ENCODE measurements around the gene TCOF1.

The TCOF1 gene

DNA sequence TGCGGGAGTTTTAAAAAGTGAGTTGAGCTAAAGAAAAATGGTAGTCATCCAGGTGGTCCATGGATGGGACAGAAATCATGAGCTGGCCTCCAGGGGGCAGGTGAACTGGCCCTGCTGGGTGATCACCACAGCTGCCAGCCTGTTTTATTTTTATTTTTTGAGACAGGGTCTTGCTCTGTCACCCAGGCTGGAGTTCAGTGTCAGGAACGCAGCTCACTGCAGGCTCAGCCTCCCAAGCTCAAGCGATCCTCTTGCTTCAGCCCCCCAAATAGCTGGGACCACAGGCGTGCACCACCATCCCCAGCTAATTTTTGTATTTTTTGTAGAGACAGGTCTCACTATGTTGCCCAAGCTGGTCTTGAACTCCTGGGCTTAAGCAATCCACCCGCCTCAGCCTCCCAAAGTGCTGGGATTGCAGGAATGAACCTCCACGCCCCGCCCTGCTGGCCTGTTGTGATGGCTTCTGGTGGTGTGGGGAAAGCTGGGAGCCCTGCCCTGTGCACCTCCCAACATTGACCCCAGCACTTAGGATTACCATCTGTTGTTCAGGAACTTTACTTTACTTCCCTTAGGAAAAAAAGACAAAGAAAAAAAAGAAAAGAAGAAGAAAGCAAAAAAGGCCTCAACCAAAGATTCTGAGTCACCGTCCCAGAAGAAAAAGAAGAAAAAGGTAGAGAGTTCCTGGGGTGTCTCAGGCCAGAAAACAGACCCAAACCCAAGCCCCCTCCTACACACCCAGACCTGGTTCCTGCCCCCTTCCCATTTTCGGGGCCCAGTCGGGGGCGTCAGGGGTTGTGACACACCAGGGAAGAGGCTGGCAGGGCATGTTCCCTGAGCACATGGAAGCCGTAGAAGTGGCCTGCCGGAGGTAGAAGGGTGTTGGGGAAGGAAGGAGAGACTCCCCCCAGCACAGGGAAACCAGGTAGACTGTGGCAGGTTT lies 40.6 kb downstream of the TCOF1 start:
- Histone ChIP-seq H3K27me3 (ENCODE audit: control insufficient read depth, insufficient read depth, low read length) (no peaks in the 10 kb centered on the region), H3K27ac (ENCODE audit: low read length) (no peak overlapping the region), H3K36me3 (ENCODE audit: control insufficient read depth, insufficient read depth, low read length) (peaks cover 50% of the 10 kb centered on the region), H3K9me3 (ENCODE audit: control insufficient read depth, insufficient read depth, low read length) (no peaks in the 10 kb centered on the region), H3K4me3 (ENCODE audit: low read length) (no peak overlapping the region), H3K4me1 (ENCODE audit: control insufficient read depth, insufficient read depth, low read length) (no peaks in the 10 kb centered on the region)
- WGBS (ENCODE audit: insufficient coverage, insufficient read length) = no CpG with 5 or more reads among the region's 13 CpGs
- no peak for DNase-seq (ENCODE audit: low read depth, low spot score)

DNA sequence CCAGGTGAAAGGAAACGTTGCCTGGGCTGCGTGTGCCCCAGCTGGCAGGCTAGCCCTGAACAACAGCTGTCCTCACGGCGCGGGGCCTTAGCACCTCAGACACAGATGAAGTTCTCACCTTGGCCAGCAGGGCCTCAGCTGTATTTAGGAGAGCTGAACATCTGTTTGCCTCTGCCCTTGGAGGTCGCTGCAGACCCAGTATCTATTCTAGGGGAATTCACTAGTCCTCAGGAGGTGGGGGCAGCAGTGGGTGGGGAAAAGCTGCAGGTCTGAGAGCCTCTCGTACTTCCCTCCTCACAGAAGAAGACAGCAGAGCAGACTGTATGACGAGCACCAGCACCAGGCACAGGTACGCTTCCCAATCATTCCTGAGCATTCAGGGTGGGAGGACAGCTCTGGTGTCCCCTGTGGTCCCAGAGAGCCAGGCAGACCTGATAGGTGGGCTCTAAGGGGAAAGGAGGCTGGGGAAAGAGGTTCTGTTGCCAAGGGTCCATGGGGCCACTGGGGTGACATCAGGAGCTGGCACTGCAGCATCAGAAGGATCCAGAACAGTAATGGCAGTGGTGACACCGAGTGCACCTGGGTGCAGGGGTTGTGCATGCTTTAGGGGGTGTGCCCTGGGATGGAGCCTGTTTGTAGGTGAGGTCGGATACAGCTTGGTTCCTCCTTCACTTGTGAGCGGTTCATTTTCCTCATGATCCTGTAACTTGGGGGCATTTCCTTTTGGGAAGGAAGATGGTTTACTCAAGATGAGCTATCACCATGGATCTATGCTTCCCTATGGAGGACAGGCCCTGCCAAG lies 41.4 kb downstream of the TCOF1 start:
- no peaks in the 10 kb centered on the region for H3K9me3 ChIP-seq (ENCODE audit: control insufficient read depth, insufficient read depth, low read length)
- no peaks in the 10 kb centered on the region for H3K4me1 ChIP-seq (ENCODE audit: control insufficient read depth, insufficient read depth, low read length)
- H3K4me3 ChIP-seq (ENCODE audit: low read length) = no peak overlapping the region
- peaks cover 44% of the 10 kb centered on the region for H3K36me3 ChIP-seq (ENCODE audit: control insufficient read depth, insufficient read depth, low read length)
- no CpG with 5 or more reads among the region's 12 CpGs for WGBS (ENCODE audit: insufficient coverage, insufficient read length)
- H3K27ac ChIP-seq (ENCODE audit: low read length) = no peak overlapping the region
- H3K27me3 ChIP-seq (ENCODE audit: control insufficient read depth, insufficient read depth, low read length) = no peaks in the 10 kb centered on the region
- DNase-seq (ENCODE audit: low read depth, low spot score) = no peak

DNA sequence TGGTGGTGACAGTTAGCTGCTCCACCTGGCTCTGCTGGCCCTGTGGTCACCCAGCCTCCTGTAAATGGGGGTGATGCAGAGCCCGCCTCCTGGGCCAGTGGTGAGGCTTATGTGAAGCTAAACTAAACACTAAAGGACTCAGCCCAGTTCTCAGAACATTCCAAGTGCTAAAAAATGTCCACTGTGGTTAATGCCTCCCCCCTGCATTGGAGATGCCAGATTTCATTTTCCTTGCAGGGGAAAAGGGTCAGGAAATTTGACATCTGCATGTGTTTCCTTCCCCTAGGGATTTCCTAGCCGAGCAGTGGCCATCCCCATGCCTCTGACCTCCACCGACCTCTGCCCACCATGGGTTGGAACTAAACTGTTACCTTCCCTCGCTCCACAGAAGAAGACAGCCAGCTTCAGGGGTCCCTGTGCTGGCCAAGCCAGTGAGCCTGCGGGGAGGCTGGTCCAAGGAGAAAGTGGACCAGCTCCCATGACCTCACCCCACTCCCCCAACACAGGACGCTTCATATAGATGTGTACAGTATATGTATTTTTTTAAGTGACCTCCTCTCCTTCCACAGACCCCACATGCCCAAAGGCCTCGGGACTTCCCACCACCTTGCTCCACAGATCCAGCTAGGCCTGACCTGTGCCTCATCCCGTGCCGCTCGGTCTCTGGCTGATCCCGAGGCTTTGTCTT lies 42.2 kb downstream of the TCOF1 start:
- no peak for DNase-seq (ENCODE audit: low read depth, low spot score)
- H3K4me1 ChIP-seq (ENCODE audit: control insufficient read depth, insufficient read depth, low read length) = no peaks in the 10 kb centered on the region
- no peaks in the 10 kb centered on the region for H3K9me3 ChIP-seq (ENCODE audit: control insufficient read depth, insufficient read depth, low read length)
- no CpG with 5 or more reads among the region's 11 CpGs for WGBS (ENCODE audit: insufficient coverage, insufficient read length)
- H3K27me3 ChIP-seq (ENCODE audit: control insufficient read depth, insufficient read depth, low read length) = no peaks in the 10 kb centered on the region
- H3K4me3 ChIP-seq (ENCODE audit: low read length) = no peak overlapping the region
- peaks cover 39% of the 10 kb centered on the region for H3K36me3 ChIP-seq (ENCODE audit: control insufficient read depth, insufficient read depth, low read length)
- H3K27ac ChIP-seq (ENCODE audit: low read length) = no peak overlapping the region

DNA sequence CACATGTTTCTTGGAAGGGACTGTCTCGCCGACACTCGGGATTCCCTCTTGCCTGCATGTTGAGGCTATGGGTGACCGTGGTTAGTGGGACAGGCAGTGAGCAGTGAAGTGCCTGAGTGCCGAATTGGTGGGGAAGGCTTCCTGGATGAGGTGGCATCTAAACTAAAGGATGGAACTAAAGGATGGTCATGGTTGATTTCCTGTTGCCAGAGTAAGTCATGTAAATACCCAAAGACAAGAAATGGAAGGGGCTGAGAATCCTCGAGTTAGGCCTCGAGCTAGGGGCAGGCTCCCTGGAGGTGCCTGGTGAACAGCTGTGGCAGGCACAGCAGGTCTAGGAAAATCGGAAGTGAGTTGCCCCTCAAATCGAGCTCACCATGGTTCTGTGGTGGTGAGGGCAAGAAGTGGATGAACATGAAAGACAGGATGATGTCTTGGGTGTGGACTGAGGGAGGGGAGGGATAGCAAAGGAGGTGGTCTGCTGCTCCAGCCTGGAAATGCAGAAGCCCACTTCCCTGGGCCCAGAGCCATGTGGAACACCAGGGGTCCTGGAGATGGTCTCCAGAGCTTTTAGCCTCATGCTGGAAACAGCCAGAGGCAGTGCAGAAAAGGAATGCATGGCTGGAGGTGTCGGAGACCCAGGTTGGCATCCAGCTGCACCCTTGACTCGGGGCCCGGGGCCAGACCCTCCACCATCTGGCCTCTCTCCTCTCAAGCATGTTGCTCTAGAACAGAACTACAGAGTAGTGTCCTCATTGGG lies 43.0 kb downstream of the TCOF1 start:
- no peak overlapping the region for H3K27ac ChIP-seq (ENCODE audit: low read length)
- peaks cover 35% of the 10 kb centered on the region for H3K36me3 ChIP-seq (ENCODE audit: control insufficient read depth, insufficient read depth, low read length)
- no peaks in the 10 kb centered on the region for H3K9me3 ChIP-seq (ENCODE audit: control insufficient read depth, insufficient read depth, low read length)
- no peaks in the 10 kb centered on the region for H3K27me3 ChIP-seq (ENCODE audit: control insufficient read depth, insufficient read depth, low read length)
- H3K4me1 ChIP-seq (ENCODE audit: control insufficient read depth, insufficient read depth, low read length) = no peaks in the 10 kb centered on the region
- DNase-seq (ENCODE audit: low read depth, low spot score) = no peak
- H3K4me3 ChIP-seq (ENCODE audit: low read length) = no peak overlapping the region
- no CpG with 5 or more reads among the region's 12 CpGs for WGBS (ENCODE audit: insufficient coverage, insufficient read length)

DNA sequence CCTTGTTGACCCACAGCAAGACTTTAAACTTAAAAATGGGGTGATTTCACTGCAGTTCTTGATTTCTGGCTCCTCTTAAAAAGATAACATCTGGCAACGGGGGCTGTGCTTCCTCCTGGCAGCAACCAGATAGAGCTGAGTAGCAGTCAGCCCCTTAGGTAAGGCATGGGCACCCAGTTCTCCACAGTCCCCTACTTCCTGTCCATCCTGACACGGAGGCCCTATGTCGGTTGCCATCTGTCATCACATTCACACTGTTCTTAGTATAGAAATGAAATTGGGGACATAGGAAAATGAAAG lies 43.5 kb downstream of the TCOF1 start:
- H3K4me3 ChIP-seq (ENCODE audit: low read length) = no peak overlapping the region
- H3K4me1 ChIP-seq (ENCODE audit: control insufficient read depth, insufficient read depth, low read length) = no peaks in the 10 kb centered on the region
- H3K27me3 ChIP-seq (ENCODE audit: control insufficient read depth, insufficient read depth, low read length) = no peaks in the 10 kb centered on the region
- no peaks in the 10 kb centered on the region for H3K9me3 ChIP-seq (ENCODE audit: control insufficient read depth, insufficient read depth, low read length)
- no CpG with 5 or more reads among the region's 3 CpGs for WGBS (ENCODE audit: insufficient coverage, insufficient read length)
- H3K27ac ChIP-seq (ENCODE audit: low read length) = no peak overlapping the region
- peaks cover 33% of the 10 kb centered on the region for H3K36me3 ChIP-seq (ENCODE audit: control insufficient read depth, insufficient read depth, low read length)
- no peak for DNase-seq (ENCODE audit: low read depth, low spot score)

DNA sequence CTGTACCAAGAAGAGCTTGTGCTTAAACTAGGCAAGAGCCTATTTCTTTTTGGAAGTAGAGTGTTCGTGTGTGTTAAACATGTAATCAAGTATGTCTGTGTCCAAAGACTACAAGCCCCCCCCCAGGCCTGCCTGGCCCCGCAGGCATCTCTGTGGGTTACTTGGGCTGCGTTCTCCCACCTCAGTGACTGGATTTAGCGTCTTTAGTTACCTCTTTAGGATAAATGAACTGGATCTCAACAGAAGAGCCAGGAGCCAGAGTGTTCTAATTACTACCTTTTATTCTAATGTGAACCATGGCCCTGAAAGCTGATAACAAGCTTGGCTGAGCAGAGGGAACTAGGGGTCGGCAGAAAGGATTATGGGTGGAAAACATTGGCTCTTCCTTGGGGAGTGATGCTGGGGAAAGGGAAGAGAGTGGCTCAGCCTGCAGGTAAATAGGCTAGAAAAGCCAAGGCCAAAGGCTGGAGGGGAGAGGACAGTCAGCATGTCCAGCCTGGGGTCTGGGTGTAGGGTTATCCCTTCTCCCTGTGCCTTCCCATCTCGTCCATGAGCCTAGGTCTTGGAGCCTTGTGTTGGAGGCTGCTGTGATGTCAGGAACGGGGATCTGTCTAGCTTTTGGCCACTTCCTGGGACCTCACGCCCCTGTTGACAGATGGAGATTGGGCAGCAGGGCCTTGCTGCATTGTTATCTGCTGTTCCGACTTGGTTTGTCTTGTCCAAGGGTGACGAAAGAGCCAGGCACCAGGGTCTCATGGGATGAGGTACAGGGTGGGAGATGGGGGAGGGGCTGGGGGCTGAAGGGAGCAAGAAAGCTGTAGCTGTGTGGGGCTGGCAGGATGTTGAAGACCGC lies 44.1 kb downstream of the TCOF1 start:
- WGBS (ENCODE audit: insufficient coverage, insufficient read length) = no CpG with 5 or more reads among the region's 11 CpGs

DNA sequence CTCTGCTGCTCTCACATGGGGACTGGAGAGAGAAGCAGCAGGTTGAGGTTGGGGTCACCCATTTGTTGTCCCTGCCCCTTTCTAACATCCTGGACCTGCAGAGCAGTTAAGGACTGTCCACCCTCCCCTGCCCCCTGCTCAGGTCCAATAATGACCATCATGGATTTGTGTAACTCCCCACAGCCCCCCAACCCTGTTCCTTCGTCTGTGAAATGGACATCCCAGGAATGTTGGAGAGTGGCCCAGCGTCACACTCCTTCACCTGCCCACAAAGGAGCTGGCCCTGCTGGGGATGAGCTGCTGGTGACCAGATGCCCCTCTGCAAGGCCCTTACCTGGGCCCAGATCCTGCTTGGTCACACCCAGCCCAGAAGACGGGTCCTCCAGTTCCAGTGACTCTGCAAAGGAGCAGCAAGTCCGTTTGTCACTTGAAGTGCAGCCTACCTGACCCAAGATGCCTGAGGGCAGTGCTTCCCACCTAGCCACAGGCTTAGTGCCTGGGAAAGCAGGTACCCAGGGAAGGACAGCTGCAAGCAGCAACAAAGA lies 44.8 kb downstream of the TCOF1 start:
- Histone ChIP-seq H3K9me3 (ENCODE audit: control insufficient read depth, insufficient read depth, low read length) (no peaks in the 10 kb centered on the region), H3K4me3 (ENCODE audit: low read length) (no peak overlapping the region), H3K27me3 (ENCODE audit: control insufficient read depth, insufficient read depth, low read length) (no peaks in the 10 kb centered on the region), H3K36me3 (ENCODE audit: control insufficient read depth, insufficient read depth, low read length) (peaks cover 27% of the 10 kb centered on the region), H3K27ac (ENCODE audit: low read length) (no peak overlapping the region), H3K4me1 (ENCODE audit: control insufficient read depth, insufficient read depth, low read length) (0 out of 2 replicates have a peak, but pooled peaks cover 2% of the 10 kb centered on the region)
- WGBS (ENCODE audit: insufficient coverage, insufficient read length) = no CpG with 5 or more reads among the region's 4 CpGs
- DNase-seq (ENCODE audit: low read depth, low spot score) = no peak

More for the DNA sequence above, 44.1 kb downstream of the TCOF1 start:
- Histone ChIP-seq H3K27ac (ENCODE audit: low read length) (no peak overlapping the region), H3K36me3 (ENCODE audit: control insufficient read depth, insufficient read depth, low read length) (peaks cover 30% of the 10 kb centered on the region), H3K27me3 (ENCODE audit: control insufficient read depth, insufficient read depth, low read length) (no peaks in the 10 kb centered on the region), H3K9me3 (ENCODE audit: control insufficient read depth, insufficient read depth, low read length) (no peaks in the 10 kb centered on the region), H3K4me1 (ENCODE audit: control insufficient read depth, insufficient read depth, low read length) (no peaks in the 10 kb centered on the region), H3K4me3 (ENCODE audit: low read length) (no peak overlapping the region)
- no peak for DNase-seq (ENCODE audit: low read depth, low spot score)

DNA sequence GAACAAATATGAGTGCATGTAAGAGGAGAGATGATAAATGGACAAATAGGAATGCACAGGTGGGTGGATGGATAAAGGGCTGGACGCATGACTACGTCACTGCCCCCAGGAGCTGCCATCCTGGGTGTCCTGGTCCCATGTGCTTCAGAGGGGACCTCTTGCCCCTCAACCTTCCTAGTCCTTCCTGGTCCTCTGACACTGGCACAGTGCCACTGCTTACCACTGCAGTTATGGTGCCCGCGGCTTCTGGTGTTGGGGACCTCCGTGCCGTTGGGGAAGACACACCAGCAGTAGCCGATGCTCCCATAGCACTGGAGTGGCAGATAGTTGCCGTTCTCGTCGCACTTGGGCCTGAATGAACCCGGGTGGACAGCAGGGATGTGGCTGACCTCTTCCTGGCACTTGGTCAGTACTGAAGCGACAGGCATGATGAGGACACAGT lies 45.4 kb downstream of the TCOF1 start:
- H3K36me3 ChIP-seq (ENCODE audit: control insufficient read depth, insufficient read depth, low read length) = peaks cover 26% of the 10 kb centered on the region
- no CpG with 5 or more reads among the region's 12 CpGs for WGBS (ENCODE audit: insufficient coverage, insufficient read length)
- 0 out of 2 replicates have a peak, but pooled peaks cover 2% of the 10 kb centered on the region for H3K4me1 ChIP-seq (ENCODE audit: control insufficient read depth, insufficient read depth, low read length)

DNA sequence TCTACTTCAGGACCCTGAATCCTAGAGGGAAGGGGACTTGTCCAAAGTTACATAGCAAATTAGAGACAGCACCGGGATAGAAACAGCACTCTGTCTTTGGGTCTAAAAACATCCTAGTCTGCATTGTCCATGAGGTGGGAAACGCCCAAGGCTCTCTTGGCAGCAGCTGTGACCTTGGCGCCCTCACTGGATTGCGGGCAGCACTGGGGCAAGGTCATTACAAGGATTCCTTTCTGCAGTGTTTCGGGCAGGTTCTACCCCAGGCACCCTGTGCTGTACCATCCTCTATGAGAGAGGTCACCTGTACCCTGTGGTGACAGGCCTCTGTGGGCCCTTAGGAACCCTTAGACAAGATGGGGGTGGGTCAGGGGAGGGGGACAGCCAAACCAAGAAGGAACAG lies 46.6 kb downstream of the TCOF1 start:
- WGBS (ENCODE audit: insufficient coverage, insufficient read length) = no CpG with 5 or more reads among the region's 5 CpGs
- Histone ChIP-seq H3K27ac (ENCODE audit: low read length) (no peak overlapping the region), H3K9me3 (ENCODE audit: control insufficient read depth, insufficient read depth, low read length) (no peaks in the 10 kb centered on the region), H3K4me3 (ENCODE audit: low read length) (no peak overlapping the region), H3K4me1 (ENCODE audit: control insufficient read depth, insufficient read depth, low read length) (0 out of 2 replicates have a peak, but pooled peaks cover 3% of the 10 kb centered on the region), H3K36me3 (ENCODE audit: control insufficient read depth, insufficient read depth, low read length) (peaks cover 20% of the 10 kb centered on the region), H3K27me3 (ENCODE audit: control insufficient read depth, insufficient read depth, low read length) (no peaks in the 10 kb centered on the region)
- no peak for DNase-seq (ENCODE audit: low read depth, low spot score)

More for the DNA sequence above, 45.4 kb downstream of the TCOF1 start:
- no peak overlapping the region for H3K4me3 ChIP-seq (ENCODE audit: low read length)
- DNase-seq (ENCODE audit: low read depth, low spot score) = no peak
- H3K27ac ChIP-seq (ENCODE audit: low read length) = no peak overlapping the region
- H3K9me3 ChIP-seq (ENCODE audit: control insufficient read depth, insufficient read depth, low read length) = no peaks in the 10 kb centered on the region
- no peaks in the 10 kb centered on the region for H3K27me3 ChIP-seq (ENCODE audit: control insufficient read depth, insufficient read depth, low read length)
